Stimulated activated CD8-positive, alpha-beta memory T cell treated with anti-CD3 and anti-CD28 coated beads, Interleukin-7, amount 100 ng/mL, for 1 hour (primary cell): ENCODE data around the gene PANK1.

Source experiments
- DNase-seq, 2 donors: peaks; one replicate each; pipeline ENCODE4 v3.0.0-alpha.2; 2020; ENCODE audit warnings: low read depth in 2 of 2

The PANK1 gene

GRCh38 chr10:89651916-89652573, 7.0 kb upstream of the PANK1 start:
- no peak for DNase-seq

- no peak for DNase-seq
Measured at GRCh38 chr10:89651205-89651915, 6.3 kb upstream of the PANK1 start.

- DNase-seq = no peak
Measured at GRCh38 chr10:89649051-89649450, 4.0 kb upstream of the PANK1 start.

GRCh38 chr10:89648074-89648473, 3.0 kb upstream of the PANK1 start:
- no peak for DNase-seq

GRCh38 chr10:89646889-89647657, 2.0 kb upstream of the PANK1 start:
- no peak for DNase-seq

GRCh38 chr10:89645742-89646172, 715 bp upstream of the PANK1 start:
- no peak for DNase-seq

- DNase-seq = no peak
Measured at GRCh38 chr10:89644691-89644966, 413 bp downstream of the PANK1 start.

GRCh38 chr10:89643812-89644690, 991 bp downstream of the PANK1 start:
- DNase-seq = peak; percentile 9 to 29

GRCh38 chr10:89643431-89643811, 1.6 kb downstream of the PANK1 start:
- no peak for DNase-seq

GRCh38 chr10:89642193-89642592, 2.8 kb downstream of the PANK1 start:
- DNase-seq = no peak

GRCh38 chr10:89640241-89640640, 4.8 kb downstream of the PANK1 start:
- no peak for DNase-seq

GRCh38 chr10:89639326-89639725, 5.7 kb downstream of the PANK1 start:
- DNase-seq = no peak

- no peak for DNase-seq
Measured at GRCh38 chr10:89637113-89637512, 7.9 kb downstream of the PANK1 start.

GRCh38 chr10:89634637-89635036, 10.4 kb downstream of the PANK1 start:
- DNase-seq = no peak

GRCh38 chr10:89633484-89633883, 11.6 kb downstream of the PANK1 start:
- DNase-seq = no peak

GRCh38 chr10:89632824-89633223, 12.2 kb downstream of the PANK1 start:
- no peak for DNase-seq

- DNase-seq = no peak
Measured at GRCh38 chr10:89627830-89628229, 17.2 kb downstream of the PANK1 start.

- DNase-seq = no peak
Measured at GRCh38 chr10:89625041-89625765, 19.8 kb downstream of the PANK1 start.

- no peak for DNase-seq
Measured at GRCh38 chr10:89624020-89624419, 21.0 kb downstream of the PANK1 start.

GRCh38 chr10:89622151-89622550, 22.9 kb downstream of the PANK1 start:
- DNase-seq = no peak

GRCh38 chr10:89621438-89621837, 23.6 kb downstream of the PANK1 start:
- DNase-seq = no peak
